Measurements from ENCODE around the gene IL1B.
"Not testable (repeated sequence)": the region's sequence is repeated elsewhere in the genome, so short reads cannot be mapped to it uniquely, and the experiment has no call there.

The IL1B gene

GRCh38 chr2:112836163-112836560, 417 bp downstream of the IL1B start:
- DNase-seq (ENCODE audit: low spot score), result no peak
- TF ChIP-seq CTCF (IDR thresholded peaks at IDR 0.05; ENCODE audit: extremely low read depth, missing control alignments), result no peak

- no peak for TF ChIP-seq CTCF (IDR thresholded peaks at IDR 0.05; ENCODE audit: extremely low read depth, missing control alignments)
- DNase-seq (ENCODE audit: low spot score), result no peak
Measured at GRCh38 chr2:112835536-112836162, 930 bp downstream of the IL1B start.

GRCh38 chr2:112835061-112835501, 1.5 kb downstream of the IL1B start:
- no peak for DNase-seq (ENCODE audit: low spot score)
- no peak for TF ChIP-seq CTCF (IDR thresholded peaks at IDR 0.05; ENCODE audit: extremely low read depth, missing control alignments)

- TF ChIP-seq CTCF (IDR thresholded peaks at IDR 0.05; ENCODE audit: extremely low read depth, missing control alignments), result no peak
- no peak for DNase-seq (ENCODE audit: low spot score)
Measured at GRCh38 chr2:112834396-112835037, 2.1 kb downstream of the IL1B start.

GRCh38 chr2:112833976-112834375, 2.6 kb downstream of the IL1B start:
- DNase-seq (ENCODE audit: low spot score), result no peak
- TF ChIP-seq CTCF (IDR thresholded peaks at IDR 0.05; ENCODE audit: extremely low read depth, missing control alignments), result no peak

GRCh38 chr2:112833639-112833931, 3.0 kb downstream of the IL1B start:
- not testable (repeated sequence) for DNase-seq (ENCODE audit: low spot score)

GRCh38 chr2:112832841-112833638, 3.5 kb downstream of the IL1B start:
- TF ChIP-seq CTCF (IDR thresholded peaks at IDR 0.05; ENCODE audit: extremely low read depth, missing control alignments), result no peak
- no peak for DNase-seq (ENCODE audit: low spot score)
